Measurements from ENCODE around the gene CACNA1G. TPM values are rescaled to one million over a fixed set of nuclear protein-coding genes. Genes with fewer than 3 reads are reported as not detected.

Gene CACNA1G
- total RNA-seq, 2 experiments from 2014 or later = not detected

- Mint-ChIP-seq H3K36me3 (no peaks in the 10 kb centered on the region), H3K4me3 (no peak overlapping the region), H3K4me1 (no peaks in the 10 kb centered on the region), H3K27me3 (peaks cover 12% of the 10 kb centered on the region), H3K9me3 (ENCODE audit: low read depth) (no peaks in the 10 kb centered on the region), H3K27ac (no peak overlapping the region)
- DNase-seq = no peak
- no peak for ATAC-seq
- CTCF ChIA-PET = no interaction called here
Observed at GRCh38 chr17:50583641-50584040, 23.1 kb downstream of the CACNA1G start.

DNA sequence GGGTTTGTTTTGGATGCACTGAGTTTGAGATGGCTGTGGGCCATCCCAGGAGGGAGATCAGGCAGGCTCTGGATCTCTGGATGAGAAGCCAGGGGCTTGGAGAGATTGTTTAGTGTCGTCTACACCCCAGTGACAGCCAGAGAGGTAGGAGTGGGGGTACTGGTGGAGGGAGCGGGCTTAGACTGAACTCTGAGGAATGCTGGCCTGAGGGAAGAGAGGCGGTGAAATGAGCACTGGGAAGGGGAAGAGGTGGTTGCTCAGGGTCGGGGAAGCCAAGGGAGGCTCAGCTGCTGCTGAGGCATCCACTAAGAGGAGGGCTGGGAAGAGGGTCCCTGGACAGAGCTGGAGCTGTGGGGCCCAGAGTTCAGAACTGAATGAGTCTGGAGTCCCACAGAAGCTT lies 23.6 kb downstream of the CACNA1G start:
- ATAC-seq (no peak), DNase-seq (no peak)
- H3K27ac Mint-ChIP-seq = no peak overlapping the region
- H3K36me3 Mint-ChIP-seq = no peaks in the 10 kb centered on the region
- H3K4me1 Mint-ChIP-seq = no peaks in the 10 kb centered on the region
- CTCF ChIA-PET = no interaction called here
- no peak overlapping the region for H3K4me3 Mint-ChIP-seq
- no peaks in the 10 kb centered on the region for H3K9me3 Mint-ChIP-seq (ENCODE audit: low read depth)
- H3K27me3 Mint-ChIP-seq = peaks cover 8% of the 10 kb centered on the region

- ATAC-seq = no peak
- Mint-ChIP-seq H3K36me3 (no peaks in the 10 kb centered on the region), H3K4me1 (no peaks in the 10 kb centered on the region), H3K27ac (no peak overlapping the region), H3K4me3 (no peak overlapping the region), H3K9me3 (ENCODE audit: low read depth) (no peaks in the 10 kb centered on the region), H3K27me3 (peaks cover 8% of the 10 kb centered on the region)
- CTCF ChIA-PET = no interaction called here
- DNase-seq = no peak
Observed at GRCh38 chr17:50584749-50585148, 24.2 kb downstream of the CACNA1G start.

GRCh38 chr17:50585346-50585745 lies 24.8 kb downstream of the CACNA1G start:
- no peak overlapping the region for H3K4me3 Mint-ChIP-seq
- ATAC-seq (no peak), DNase-seq (no peak)
- no peaks in the 10 kb centered on the region for H3K4me1 Mint-ChIP-seq
- no peaks in the 10 kb centered on the region for H3K36me3 Mint-ChIP-seq
- CTCF ChIA-PET = interaction anchor here (0.6 kb wide), 1 partner anchor 1620 kb away, joined by 3 read pairs; no protein-coding TSS in a partner anchor
- no peaks in the 10 kb centered on the region for H3K9me3 Mint-ChIP-seq (ENCODE audit: low read depth)
- peaks cover 8% of the 10 kb centered on the region for H3K27me3 Mint-ChIP-seq
- H3K27ac Mint-ChIP-seq = no peak overlapping the region

- Mint-ChIP-seq H3K27ac (no peak overlapping the region), H3K4me3 (no peak overlapping the region), H3K36me3 (no peaks in the 10 kb centered on the region), H3K9me3 (ENCODE audit: low read depth) (no peaks in the 10 kb centered on the region), H3K27me3 (peaks cover 8% of the 10 kb centered on the region), H3K4me1 (no peaks in the 10 kb centered on the region)
- CTCF ChIA-PET = interaction anchor here (1.2 kb wide), 1 partner anchor 23 kb away, joined by 4 read pairs; no protein-coding TSS in a partner anchor
- DNase-seq = no peak
- ATAC-seq = no peak
Observed at GRCh38 chr17:50585891-50586290, 25.4 kb downstream of the CACNA1G start.

GRCh38 chr17:50586421-50587247 lies 26.1 kb downstream of the CACNA1G start:
- Mint-ChIP-seq H3K9me3 (ENCODE audit: low read depth) (no peaks in the 10 kb centered on the region), H3K27me3 (peaks cover 8% of the 10 kb centered on the region), H3K27ac (no peak overlapping the region), H3K4me3 (no peak overlapping the region), H3K4me1 (no peaks in the 10 kb centered on the region), H3K36me3 (no peaks in the 10 kb centered on the region)
- ATAC-seq (no peak), DNase-seq (no peak)
- CTCF ChIA-PET = interaction anchor here (1.2 kb wide), 1 partner anchor 24 kb away, joined by 4 read pairs; no protein-coding TSS in a partner anchor

DNA sequence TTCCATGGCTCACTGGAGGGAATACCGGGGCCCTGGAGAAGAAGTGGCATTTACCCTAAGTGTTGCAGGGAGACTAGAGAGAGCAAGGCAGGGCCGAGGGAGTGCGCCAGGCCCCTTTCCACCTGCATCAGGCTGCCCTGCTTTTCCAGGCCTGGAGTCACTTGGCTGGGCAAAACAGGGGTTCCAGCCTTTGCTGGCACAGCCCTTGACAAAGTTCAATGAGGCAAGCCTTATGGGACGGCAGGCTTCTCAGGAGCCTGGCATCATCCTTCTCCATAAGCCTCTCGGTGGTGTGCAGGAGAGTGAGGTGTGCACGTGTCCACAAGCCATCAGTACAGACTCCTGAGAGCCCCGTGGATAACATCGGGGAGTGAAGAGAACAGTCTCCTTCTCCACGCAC lies 27.1 kb downstream of the CACNA1G start:
- no peak for ATAC-seq
- Mint-ChIP-seq H3K36me3 (no peaks in the 10 kb centered on the region), H3K9me3 (ENCODE audit: low read depth) (no peaks in the 10 kb centered on the region), H3K4me3 (no peak overlapping the region), H3K27ac (no peak overlapping the region), H3K27me3 (peaks cover 5% of the 10 kb centered on the region), H3K4me1 (no peaks in the 10 kb centered on the region)
- CTCF ChIA-PET = no interaction called here
- DNase-seq = no peak

GRCh38 chr17:50588391-50589049 lies 28.0 kb downstream of the CACNA1G start:
- Mint-ChIP-seq H3K36me3 (no peaks in the 10 kb centered on the region), H3K27ac (no peak overlapping the region), H3K27me3 (peaks cover 5% of the 10 kb centered on the region), H3K9me3 (ENCODE audit: low read depth) (no peaks in the 10 kb centered on the region), H3K4me3 (no peak overlapping the region), H3K4me1 (no peaks in the 10 kb centered on the region)
- DNase-seq (no peak), ATAC-seq (no peak)
- CTCF ChIA-PET = no interaction called here

DNA sequence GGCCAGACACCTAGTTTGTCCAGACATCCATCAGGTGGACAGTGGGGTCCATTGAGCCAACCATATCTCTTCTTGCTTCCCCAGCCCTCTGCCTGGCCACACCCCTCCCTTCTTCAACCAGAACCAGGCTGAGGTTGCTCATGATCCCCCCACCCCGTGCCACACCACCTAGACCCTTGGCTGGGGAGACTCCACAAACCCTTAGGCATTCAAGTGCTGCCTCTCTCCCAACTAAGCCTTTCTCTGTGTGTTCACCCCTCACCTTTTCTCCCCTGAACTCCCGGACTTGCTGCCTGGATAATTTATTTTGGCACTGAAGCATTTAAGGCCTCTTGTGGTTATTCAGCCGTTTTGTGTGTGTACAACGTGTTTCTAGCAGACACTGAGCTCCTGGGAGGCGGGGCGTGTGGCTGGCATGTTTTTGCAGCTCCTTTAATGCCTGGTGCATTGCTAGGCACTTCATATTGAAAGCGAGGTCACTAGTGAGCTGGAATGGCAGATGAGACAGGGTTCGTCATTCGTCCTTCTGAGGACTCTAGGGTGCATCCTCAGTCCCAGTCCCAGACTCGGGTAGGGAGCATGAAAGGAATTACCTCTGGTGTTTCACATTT lies 28.7 kb downstream of the CACNA1G start:
- no peak for ATAC-seq
- Mint-ChIP-seq H3K9me3 (ENCODE audit: low read depth) (no peaks in the 10 kb centered on the region), H3K4me3 (no peak overlapping the region), H3K36me3 (no peaks in the 10 kb centered on the region), H3K27ac (no peak overlapping the region), H3K4me1 (no peaks in the 10 kb centered on the region), H3K27me3 (peaks cover under 1% of the 10 kb centered on the region)
- CTCF ChIA-PET = no interaction called here
- no peak for DNase-seq

- Mint-ChIP-seq H3K4me1 (no peaks in the 10 kb centered on the region), H3K9me3 (ENCODE audit: low read depth) (no peaks in the 10 kb centered on the region), H3K27ac (no peak overlapping the region), H3K27me3 (no peaks in the 10 kb centered on the region), H3K4me3 (no peak overlapping the region), H3K36me3 (no peaks in the 10 kb centered on the region)
- ATAC-seq = no peak
- DNase-seq = no peak
- CTCF ChIA-PET = no interaction called here
Observed at GRCh38 chr17:50590946-50591737, 30.6 kb downstream of the CACNA1G start.

DNA sequence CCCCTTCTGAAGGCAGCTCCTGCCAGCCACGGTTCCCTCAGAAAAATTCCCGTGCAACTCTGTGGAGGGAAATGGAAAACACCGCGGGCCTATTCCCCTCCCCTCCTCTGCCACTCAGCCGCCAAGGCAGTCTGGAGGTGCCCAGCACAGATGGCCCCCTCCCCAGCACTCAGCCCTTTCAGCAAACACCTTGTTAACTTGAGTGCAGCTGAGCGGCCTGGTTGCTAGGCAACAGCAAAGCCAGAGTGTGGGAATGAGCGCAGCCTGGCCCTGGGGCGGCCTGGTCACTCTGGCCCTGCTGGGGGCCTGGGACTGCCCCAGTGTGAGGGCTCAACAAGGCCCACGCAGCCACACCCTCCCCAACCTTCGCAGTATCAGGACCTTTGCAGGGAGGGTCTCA lies 32.8 kb downstream of the CACNA1G start:
- DNase-seq = no peak
- Mint-ChIP-seq H3K4me3 (no peak overlapping the region), H3K27ac (no peak overlapping the region), H3K27me3 (peaks cover under 1% of the 10 kb centered on the region), H3K9me3 (ENCODE audit: low read depth) (no peaks in the 10 kb centered on the region), H3K4me1 (no peaks in the 10 kb centered on the region), H3K36me3 (no peaks in the 10 kb centered on the region)
- CTCF ChIA-PET = no interaction called here
- no peak for ATAC-seq

DNA sequence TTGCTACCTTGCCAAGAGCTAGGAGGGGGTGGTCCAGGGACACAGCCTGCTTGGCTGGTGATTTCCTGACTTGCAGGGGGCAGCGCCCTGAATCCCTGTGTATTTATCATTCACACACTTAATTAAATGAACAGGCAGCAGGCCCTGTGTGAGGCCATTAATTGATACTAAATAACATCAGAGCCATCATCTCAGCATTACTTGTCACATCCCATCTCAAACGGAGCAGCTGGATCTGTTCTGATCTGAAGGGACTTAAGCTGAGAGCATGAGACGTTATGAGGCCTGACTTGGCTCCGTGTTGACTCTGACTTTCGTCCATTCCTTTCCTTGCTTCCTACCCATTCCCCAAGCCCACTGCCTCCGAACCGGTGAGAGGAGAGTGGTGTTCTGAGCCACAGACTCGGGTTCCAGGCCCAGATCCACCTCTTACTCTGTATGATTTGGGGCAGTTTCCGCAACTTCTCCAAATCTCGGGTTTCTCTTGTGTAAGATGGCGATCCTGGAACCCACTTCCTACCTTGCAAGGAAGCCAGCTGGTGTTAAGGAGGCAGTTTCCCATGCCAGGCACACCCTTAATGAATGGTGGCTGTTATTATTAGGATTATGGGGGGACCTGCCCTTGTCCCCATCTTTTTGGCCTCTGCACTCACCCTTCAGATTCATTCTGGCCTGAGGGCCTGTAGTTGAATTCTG lies 33.8 kb downstream of the CACNA1G start:
- CTCF ChIA-PET = no interaction called here
- no peaks in the 10 kb centered on the region for H3K9me3 Mint-ChIP-seq (ENCODE audit: low read depth)
- H3K27me3 Mint-ChIP-seq = peaks cover 4% of the 10 kb centered on the region
- H3K4me1 Mint-ChIP-seq = no peaks in the 10 kb centered on the region
- no peaks in the 10 kb centered on the region for H3K36me3 Mint-ChIP-seq
- ATAC-seq = no peak
- H3K27ac Mint-ChIP-seq = no peak overlapping the region
- no peak overlapping the region for H3K4me3 Mint-ChIP-seq
- no peak for DNase-seq

DNA sequence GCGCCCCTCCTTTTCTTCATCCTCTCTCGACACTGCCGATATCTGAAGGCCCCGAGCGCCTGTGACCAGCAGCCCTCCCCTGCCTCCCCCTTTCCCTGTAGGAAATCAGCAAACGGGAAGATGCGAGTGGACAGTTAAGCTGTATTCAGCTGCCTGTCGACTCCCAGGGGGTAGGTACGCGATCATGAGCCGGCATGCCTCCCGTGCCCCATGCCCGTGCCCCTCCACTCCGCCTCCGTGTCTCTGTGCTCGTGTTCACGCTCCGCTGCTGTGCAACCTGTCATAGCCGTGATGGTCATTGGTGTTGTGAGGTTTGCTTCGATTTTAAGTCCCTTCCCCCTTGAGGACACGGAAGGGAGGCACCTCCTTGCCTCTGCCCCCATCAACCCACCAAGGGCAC lies 34.4 kb downstream of the CACNA1G start:
- DNase-seq (no peak), ATAC-seq (no peak)
- no peak overlapping the region for H3K27ac Mint-ChIP-seq
- no peak overlapping the region for H3K4me3 Mint-ChIP-seq
- CTCF ChIA-PET = no interaction called here
- no peaks in the 10 kb centered on the region for H3K9me3 Mint-ChIP-seq (ENCODE audit: low read depth)
- H3K4me1 Mint-ChIP-seq = no peaks in the 10 kb centered on the region
- H3K27me3 Mint-ChIP-seq = peaks cover 4% of the 10 kb centered on the region
- H3K36me3 Mint-ChIP-seq = no peaks in the 10 kb centered on the region
